ACC112 (cell line): Measurements from ENCODE around the gene TOMM6.

Experiments used
- H2AFZ ChIP-seq: fragments of 200-600 bp; sonication (generic); one replicate; pipeline ENCODE4 v1.6.0; 2017; ENCODE audit warnings: antibody characterized with exemption, low read length; ENCODE audit not compliant: unreplicated experiment
- H3K27ac ChIP-seq: fragments of 200-600 bp; sonication (generic); 2 replicates; pipeline ENCODE4 v1.5.1; 2014; ENCODE audit warnings: low read depth, mild to moderate bottlenecking, antibody characterized with exemption, low read length, moderate library complexity
- H3K27me3 ChIP-seq: fragments of 200-600 bp; sonication (generic); 2 replicates; pipeline ENCODE4 v1.6.1; 2014; ENCODE audit warnings: mild to moderate bottlenecking, antibody characterized with exemption, low read length, moderate library complexity, mixed read lengths; ENCODE audit not compliant: insufficient read depth
- H3K36me3 ChIP-seq: fragments of 200-600 bp; sonication (generic); 2 replicates; pipeline ENCODE4 v1.6.1; 2016; ENCODE audit warnings: mild to moderate bottlenecking, antibody characterized with exemption, low read length, moderate library complexity, mixed read lengths; ENCODE audit not compliant: insufficient read depth
- H3K4me1 ChIP-seq: fragments of 200-600 bp; sonication (generic); one replicate; pipeline ENCODE4 v1.6.1; 2016; ENCODE audit warnings: low read length, mixed read lengths; ENCODE audit not compliant: insufficient read depth, unreplicated experiment, control insufficient read depth
- H3K4me3 ChIP-seq: fragments of 200-600 bp; sonication (generic); 2 replicates; pipeline ENCODE4 v1.5.1; 2014; ENCODE audit warnings: mild to moderate bottlenecking, low read depth, low read length
- H3K79me2 ChIP-seq: fragments of 200-600 bp; sonication (generic); one replicate; pipeline ENCODE4 v1.6.0; 2016; ENCODE audit warnings: low read length; ENCODE audit not compliant: control insufficient read depth, unreplicated experiment, insufficient read depth

TOMM6 gene

DNA sequence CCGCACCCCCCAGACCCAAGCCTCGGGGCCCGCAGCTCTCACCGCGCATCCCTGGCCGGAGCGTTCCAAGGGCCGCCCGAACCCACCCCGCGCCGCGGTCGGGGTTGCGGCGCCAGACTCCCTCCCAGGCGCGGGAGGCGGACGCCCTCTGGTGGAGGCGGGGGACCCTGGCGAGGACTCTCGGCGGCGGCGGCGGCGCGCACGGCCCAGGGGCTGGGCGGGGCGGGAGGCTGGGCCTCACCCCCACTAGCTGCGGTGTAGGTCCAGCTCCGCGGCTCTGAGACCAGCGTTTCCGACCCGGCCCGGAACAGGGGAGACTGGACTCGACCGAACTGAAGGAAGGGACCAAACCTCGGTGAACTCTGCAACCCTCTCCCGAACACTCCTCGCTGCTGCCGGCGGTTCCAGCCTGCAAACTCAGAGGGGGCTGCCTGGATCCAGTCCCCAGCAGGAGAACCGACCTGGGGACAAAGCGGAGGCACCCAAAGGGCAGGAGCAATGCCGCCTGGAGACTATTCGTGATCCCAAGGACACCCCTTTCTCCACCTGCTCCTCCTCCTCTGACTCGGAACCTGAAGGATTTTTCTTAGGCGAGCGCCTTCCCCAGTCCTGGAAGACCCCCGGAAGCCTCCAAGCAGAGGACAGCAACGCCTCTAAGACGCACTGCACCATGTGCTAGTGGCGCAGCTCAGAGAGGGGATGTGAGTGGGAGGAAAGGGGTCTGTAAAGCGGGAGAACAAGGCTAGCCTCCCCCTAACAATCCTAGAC is 859 bp upstream of the TOMM6 start:
- Histone ChIP-seq H2AFZ (peak overlapping the region; percentile 86), H3K27me3 (no peaks in the 10 kb centered on the region), H3K27ac (peak overlapping the region; percentile 64), H3K36me3 (peaks cover 21% of the 10 kb centered on the region), H3K4me1 (peaks cover 16% of the 10 kb centered on the region), H3K79me2 (peaks cover 22% of the 10 kb centered on the region), H3K4me3 (peak overlapping the region; percentile 94)

DNA sequence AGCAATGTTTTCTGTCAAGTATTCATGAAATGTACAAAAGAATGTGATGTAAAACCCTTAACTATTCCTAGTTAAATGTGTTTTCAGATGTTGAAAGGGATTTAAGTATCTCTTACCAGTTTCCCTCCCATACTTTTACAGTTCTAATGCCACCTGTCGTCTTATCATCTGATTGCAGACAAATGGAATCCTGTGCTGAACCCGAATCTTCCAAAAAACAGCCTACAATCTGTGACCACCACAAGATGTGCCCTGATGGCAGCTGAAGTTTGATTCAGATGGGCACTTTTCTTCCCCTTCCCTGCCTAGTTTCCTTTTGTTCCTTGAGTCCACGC is 1.9 kb downstream of the TOMM6 start:
- Histone ChIP-seq H3K4me1 (peaks cover 18% of the 10 kb centered on the region), H3K36me3 (peaks cover 25% of the 10 kb centered on the region), H3K27me3 (no peaks in the 10 kb centered on the region), H3K27ac (no peak overlapping the region), H2AFZ (no peak overlapping the region), H3K4me3 (0 out of 2 replicates have a peak overlapping the region, but pooled peaks have one; percentile 94), H3K79me2 (peaks cover 22% of the 10 kb centered on the region)

DNA sequence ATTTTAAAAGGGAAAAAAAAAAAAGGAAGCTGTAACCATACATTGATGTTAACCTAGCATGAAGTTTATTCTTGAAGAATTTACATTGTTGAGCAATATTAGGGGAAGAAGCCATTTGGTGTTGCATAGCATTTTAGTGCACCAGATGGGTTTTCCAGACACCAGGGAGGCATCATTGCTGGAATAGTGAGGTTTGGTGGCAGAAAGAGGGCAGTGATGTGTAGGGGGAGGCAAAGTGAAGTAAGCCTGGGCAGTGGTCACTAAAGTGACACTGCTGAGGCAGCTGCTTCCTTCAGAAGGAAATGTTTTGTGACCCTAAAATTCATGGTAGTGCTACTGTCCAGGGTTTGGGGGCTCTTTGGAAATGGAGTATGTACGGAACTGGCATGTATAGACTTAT is 2.6 kb downstream of the TOMM6 start:
- H3K36me3 ChIP-seq: peaks cover 25% of the 10 kb centered on the region
- H3K27ac ChIP-seq: no peak overlapping the region
- peaks cover 22% of the 10 kb centered on the region for H3K79me2 ChIP-seq
- H2AFZ ChIP-seq: no peak overlapping the region
- H3K4me1 ChIP-seq: peaks cover 18% of the 10 kb centered on the region
- H3K4me3 ChIP-seq: no peak overlapping the region
- no peaks in the 10 kb centered on the region for H3K27me3 ChIP-seq

DNA sequence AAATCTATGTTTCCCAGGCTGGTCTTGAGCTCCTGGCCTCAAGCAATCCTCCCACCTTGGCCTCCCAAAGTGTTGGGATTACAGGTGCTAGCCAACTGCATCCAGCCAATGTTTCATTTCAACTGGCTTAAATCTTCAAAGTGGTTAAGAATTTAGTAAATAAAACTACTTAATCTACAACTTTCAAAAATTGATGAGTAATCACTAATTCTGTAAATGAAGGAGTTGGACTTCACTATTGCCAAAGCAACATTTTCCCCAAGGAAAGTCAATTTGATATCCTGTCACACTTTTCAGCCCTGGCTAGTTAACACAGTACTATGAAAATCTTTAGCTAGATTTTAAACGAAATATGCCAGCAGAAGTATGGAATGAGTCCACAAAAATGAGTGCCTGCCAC is 3.8 kb downstream of the TOMM6 start:
- no peak overlapping the region for H2AFZ ChIP-seq
- peaks cover 25% of the 10 kb centered on the region for H3K36me3 ChIP-seq
- peaks cover 12% of the 10 kb centered on the region for H3K4me1 ChIP-seq
- H3K79me2 ChIP-seq: peaks cover 22% of the 10 kb centered on the region
- H3K27ac ChIP-seq: no peak overlapping the region
- no peaks in the 10 kb centered on the region for H3K27me3 ChIP-seq
- no peak overlapping the region for H3K4me3 ChIP-seq

DNA sequence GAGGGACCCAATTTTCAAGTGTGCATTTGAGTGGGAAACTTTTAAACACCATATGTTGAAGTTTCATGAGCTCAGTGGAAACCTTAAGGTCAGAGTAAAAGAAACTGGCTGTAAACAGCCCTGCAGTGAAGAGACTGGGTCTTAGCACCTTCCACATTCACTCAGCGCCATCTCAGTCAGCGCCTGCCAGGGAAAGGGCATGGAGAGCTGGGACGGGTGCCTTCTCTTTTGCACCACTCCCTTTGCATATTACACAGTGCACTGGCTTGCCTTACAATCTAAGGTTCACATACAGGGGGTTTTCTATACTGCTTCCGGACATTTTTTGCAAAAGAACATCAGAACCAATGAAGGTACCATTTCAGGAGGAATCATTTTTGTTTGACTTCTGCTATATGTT is 4.5 kb downstream of the TOMM6 start:
- Histone ChIP-seq H3K4me1 (peaks cover 12% of the 10 kb centered on the region), H3K27ac (no peak overlapping the region), H3K4me3 (no peak overlapping the region), H3K79me2 (peaks cover 22% of the 10 kb centered on the region), H2AFZ (no peak overlapping the region), H3K27me3 (no peaks in the 10 kb centered on the region), H3K36me3 (peaks cover 25% of the 10 kb centered on the region)

DNA sequence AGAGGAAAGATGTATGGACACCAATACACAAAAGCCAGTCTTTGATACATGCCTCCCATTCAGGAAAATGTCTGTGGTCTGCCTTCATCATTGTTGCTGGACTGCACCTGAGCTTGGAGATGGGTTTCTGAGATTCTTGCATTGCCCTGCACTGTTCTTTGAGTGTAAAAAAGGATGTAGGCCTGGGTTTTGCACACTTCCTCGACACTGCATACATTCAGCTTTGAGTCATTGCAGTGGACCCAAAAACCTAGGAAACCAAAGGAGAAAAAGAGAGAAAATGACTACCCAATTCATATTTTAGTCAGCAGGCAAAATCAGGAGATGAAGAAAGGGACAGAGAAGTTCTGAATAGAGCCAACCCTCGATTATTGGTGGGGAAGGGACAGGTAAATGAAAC is 9.0 kb downstream of the TOMM6 start:
- no peak overlapping the region for H3K27ac ChIP-seq
- no peaks in the 10 kb centered on the region for H3K27me3 ChIP-seq
- peaks cover 4% of the 10 kb centered on the region; the same call in 1 of the 2 replicates for H3K36me3 ChIP-seq
- peaks cover 8% of the 10 kb centered on the region for H3K4me1 ChIP-seq
- no peak overlapping the region for H2AFZ ChIP-seq
- no peak overlapping the region for H3K4me3 ChIP-seq
- H3K79me2 ChIP-seq: no peaks in the 10 kb centered on the region

DNA sequence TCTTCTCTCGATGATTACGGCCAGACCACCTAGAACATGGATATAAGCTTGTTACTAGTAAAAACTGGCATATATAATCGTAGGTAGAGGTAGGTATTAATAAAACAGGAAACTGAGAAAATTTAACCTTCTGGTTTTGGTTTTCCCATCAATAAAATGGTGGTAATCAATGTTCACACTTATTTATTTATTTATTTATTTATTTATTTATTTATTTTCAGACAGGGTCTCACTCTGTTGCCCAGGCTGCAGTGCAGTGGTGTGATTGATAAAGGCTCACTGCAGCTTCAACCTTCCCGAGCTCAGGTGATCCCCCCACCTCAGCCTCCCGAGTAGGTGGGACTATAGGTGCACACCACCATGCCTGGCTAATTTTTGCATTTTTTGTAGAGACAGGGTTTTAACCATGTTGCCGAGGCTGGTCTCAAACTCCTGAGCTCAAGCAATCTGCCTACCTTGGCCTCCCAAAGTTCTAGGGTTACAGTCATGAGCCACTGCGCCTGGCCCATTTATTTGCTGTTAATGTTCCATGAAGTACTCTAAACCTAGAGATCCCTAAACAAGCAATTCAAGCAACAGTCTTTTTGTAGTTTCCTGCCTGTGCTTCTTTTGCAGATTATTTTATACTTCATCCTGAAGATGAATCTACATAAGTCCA is 11.5 kb downstream of the TOMM6 start:
- no peaks in the 10 kb centered on the region for H3K27me3 ChIP-seq
- H3K36me3 ChIP-seq: no peaks in the 10 kb centered on the region
- no peak overlapping the region for H2AFZ ChIP-seq
- H3K79me2 ChIP-seq: no peaks in the 10 kb centered on the region
- no peak overlapping the region for H3K27ac ChIP-seq
- no peak overlapping the region for H3K4me3 ChIP-seq
- peaks cover 6% of the 10 kb centered on the region for H3K4me1 ChIP-seq

DNA sequence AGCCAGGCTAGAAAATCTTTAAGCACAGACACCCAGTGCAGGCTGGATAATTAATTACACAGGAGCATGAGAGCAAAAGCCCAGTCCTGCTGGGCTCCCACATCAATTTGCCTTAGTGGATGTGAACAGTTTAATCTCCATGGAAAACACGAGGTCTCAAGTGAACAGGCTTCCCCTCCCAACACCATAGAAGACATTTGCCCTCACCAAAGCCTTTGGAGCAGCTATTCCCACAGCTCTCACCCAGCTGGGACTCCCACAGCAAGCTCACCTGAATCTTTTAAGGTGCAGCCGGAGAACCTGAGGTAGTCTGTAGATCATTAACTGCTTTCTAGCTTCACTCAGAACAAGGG is 12.0 kb downstream of the TOMM6 start:
- Histone ChIP-seq H3K27ac (no peak overlapping the region), H3K27me3 (no peaks in the 10 kb centered on the region), H2AFZ (no peak overlapping the region), H3K36me3 (no peaks in the 10 kb centered on the region), H3K4me3 (no peak overlapping the region), H3K4me1 (peaks cover 6% of the 10 kb centered on the region), H3K79me2 (no peaks in the 10 kb centered on the region)

DNA sequence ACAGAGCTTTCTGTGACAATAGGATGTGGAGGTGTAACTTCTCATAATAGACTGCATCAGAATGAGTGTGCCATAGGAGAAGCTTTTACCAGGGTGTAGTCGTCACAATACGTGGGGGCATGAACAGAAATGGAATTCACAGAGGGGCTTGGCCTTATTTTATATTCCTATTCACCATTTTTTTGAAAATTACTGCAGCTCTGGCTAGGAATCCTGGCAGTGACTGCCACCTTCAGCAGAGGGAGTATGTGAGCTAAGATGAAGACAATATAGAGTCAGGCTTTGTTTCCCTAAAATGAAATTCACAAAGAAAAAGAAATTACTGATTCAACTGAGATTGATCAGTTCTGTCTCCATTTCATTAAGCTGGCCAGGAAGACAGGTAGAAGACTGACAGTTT is 13.9 kb downstream of the TOMM6 start:
- no peak overlapping the region for H2AFZ ChIP-seq
- no peaks in the 10 kb centered on the region for H3K79me2 ChIP-seq
- H3K4me3 ChIP-seq: no peak overlapping the region
- H3K36me3 ChIP-seq: no peaks in the 10 kb centered on the region
- no peak overlapping the region for H3K27ac ChIP-seq
- H3K4me1 ChIP-seq: peaks cover 6% of the 10 kb centered on the region
- no peaks in the 10 kb centered on the region for H3K27me3 ChIP-seq

DNA sequence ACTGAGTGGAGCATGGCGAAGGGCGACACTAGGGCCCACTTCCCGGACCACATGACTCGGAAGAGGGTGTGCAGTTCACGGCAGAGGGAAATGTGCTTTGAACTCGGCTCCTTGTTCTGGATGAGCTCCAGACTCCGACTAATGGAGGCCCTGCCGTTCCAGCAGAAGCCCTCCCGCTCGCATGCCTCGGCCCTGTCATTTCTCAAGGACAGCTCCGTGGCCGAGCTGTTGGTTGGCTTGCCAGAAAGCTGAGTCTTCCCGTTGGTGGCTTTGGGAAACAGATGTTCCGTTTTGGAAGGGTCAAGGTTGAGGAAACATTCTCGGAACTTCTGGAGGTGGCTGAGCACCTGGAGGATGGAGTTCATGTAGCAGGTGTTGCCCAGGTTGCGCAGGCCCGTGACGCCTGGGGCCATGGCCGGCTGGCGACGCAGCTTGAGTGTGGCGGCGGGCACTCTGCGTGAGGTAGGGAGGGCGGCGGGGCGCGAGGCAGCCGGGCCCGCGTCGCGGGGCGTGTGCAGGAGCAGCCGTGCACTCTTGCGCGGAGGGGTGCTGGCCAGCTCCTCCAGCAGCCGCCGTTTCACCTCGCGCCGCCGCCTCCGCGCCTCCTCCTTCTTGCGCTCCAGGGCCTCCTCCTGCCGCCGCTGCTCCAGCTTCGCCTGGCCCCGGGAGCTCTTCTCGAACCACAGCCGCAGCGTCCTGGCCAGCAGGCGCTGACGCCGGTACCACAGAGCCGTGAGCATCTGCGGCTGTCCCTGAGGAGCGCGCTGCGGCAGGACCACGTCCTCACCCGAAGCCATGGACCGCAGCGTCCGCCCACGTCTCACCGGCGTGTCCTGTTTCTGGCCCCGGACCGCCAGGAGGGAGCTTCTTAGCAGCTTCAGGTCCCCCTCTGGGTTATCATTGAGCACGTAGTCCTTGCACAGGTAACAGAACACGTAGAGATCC is 18.6 kb downstream of the TOMM6 start:
- H3K36me3 ChIP-seq: no peaks in the 10 kb centered on the region
- no peak overlapping the region for H3K4me3 ChIP-seq
- no peak overlapping the region for H3K27ac ChIP-seq
- H3K79me2 ChIP-seq: no peaks in the 10 kb centered on the region
- no peak overlapping the region for H2AFZ ChIP-seq
- H3K4me1 ChIP-seq: no peaks in the 10 kb centered on the region
- H3K27me3 ChIP-seq: no peaks in the 10 kb centered on the region
